CD1c-positive myeloid dendritic cell (primary cell): ENCODE results near the gene CHGA.

ENCODE experiments used
- DNase-seq: peaks from one replicate; pipeline ENCODE4 v3.0.0-alpha.2; 2016; ENCODE audit errors: extremely low spot score

CHGA gene

GRCh38 chr14:92929689-92930608, 7.0 kb downstream of the CHGA start:
- no peak for DNase-seq

GRCh38 chr14:92930737-92931602, 8.0 kb downstream of the CHGA start:
- no peak for DNase-seq

GRCh38 chr14:92931681-92932447, 8.9 kb downstream of the CHGA start:
- DNase-seq, result no peak

- no peak for DNase-seq
These were observed 9.8 kb downstream of the CHGA start for GRCh38 chr14:92932448-92933395.

GRCh38 chr14:92933481-92933880, 10.5 kb downstream of the CHGA start:
- no peak for DNase-seq

GRCh38 chr14:92934196-92935085, 11.5 kb downstream of the CHGA start:
- no peak for DNase-seq

- no peak for DNase-seq
These were observed 12.5 kb downstream of the CHGA start for GRCh38 chr14:92935446-92935845.

GRCh38 chr14:92936085-92936484, 13.1 kb downstream of the CHGA start:
- DNase-seq, result no peak

- no peak for DNase-seq
These were observed 14.3 kb downstream of the CHGA start for GRCh38 chr14:92937051-92937937.

- DNase-seq, result no peak
These were observed 15.4 kb downstream of the CHGA start for GRCh38 chr14:92938235-92938875.

- no peak for DNase-seq
These were observed 16.1 kb downstream of the CHGA start for GRCh38 chr14:92938890-92939671.

GRCh38 chr14:92939699-92940098, 16.7 kb downstream of the CHGA start:
- DNase-seq, result no peak

- no peak for DNase-seq
These were observed 17.6 kb downstream of the CHGA start for GRCh38 chr14:92940543-92940942.

GRCh38 chr14:92941531-92941930, 18.6 kb downstream of the CHGA start:
- no peak for DNase-seq

GRCh38 chr14:92942136-92942535, 19.2 kb downstream of the CHGA start:
- DNase-seq, result no peak

- DNase-seq, result no peak
These were observed 19.6 kb downstream of the CHGA start for GRCh38 chr14:92942576-92942975.

- no peak for DNase-seq
These were observed 20.2 kb downstream of the CHGA start for GRCh38 chr14:92942976-92943710.
